Astrocyte of the cerebellum (primary cell): Measurements from ENCODE around the gene HOXD9.

Experiments used
- DNase-seq: peaks from one replicate; pipeline ENCODE4 v3.0.0-alpha.2; 2011; ENCODE audit warnings: low read depth
- H3K4me3 ChIP-seq: 2 replicates; pipeline ENCODE4 v1.5.1; 2011; ENCODE audit warnings: mild to moderate bottlenecking, low read depth, low read length, moderate library complexity
- in situ Hi-C: cut with HindIII; loops from 2 replicates; pipeline ENCODE4 v1.10.0; 2017; ENCODE audit warnings: low sequenced_read_pairs
- TF ChIP-seq, protein P1 (sequence below): IDR thresholded peaks from 2 replicates; pipeline ENCODE4 v1.5.1; 2012; ENCODE audit warnings: low read length, low read depth, moderate library complexity, mild to moderate bottlenecking; ENCODE audit errors: missing control alignments

The HOXD9 gene

GRCh38 chr2:176101842-176102241 is 20.7 kb upstream of the HOXD9 start:
- TF ChIP-seq, protein P1, sequence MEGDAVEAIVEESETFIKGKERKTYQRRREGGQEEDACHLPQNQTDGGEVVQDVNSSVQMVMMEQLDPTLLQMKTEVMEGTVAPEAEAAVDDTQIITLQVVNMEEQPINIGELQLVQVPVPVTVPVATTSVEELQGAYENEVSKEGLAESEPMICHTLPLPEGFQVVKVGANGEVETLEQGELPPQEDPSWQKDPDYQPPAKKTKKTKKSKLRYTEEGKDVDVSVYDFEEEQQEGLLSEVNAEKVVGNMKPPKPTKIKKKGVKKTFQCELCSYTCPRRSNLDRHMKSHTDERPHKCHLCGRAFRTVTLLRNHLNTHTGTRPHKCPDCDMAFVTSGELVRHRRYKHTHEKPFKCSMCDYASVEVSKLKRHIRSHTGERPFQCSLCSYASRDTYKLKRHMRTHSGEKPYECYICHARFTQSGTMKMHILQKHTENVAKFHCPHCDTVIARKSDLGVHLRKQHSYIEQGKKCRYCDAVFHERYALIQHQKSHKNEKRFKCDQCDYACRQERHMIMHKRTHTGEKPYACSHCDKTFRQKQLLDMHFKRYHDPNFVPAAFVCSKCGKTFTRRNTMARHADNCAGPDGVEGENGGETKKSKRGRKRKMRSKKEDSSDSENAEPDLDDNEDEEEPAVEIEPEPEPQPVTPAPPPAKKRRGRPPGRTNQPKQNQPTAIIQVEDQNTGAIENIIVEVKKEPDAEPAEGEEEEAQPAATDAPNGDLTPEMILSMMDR = no peak
- no peak for DNase-seq
- no peak overlapping the region for H3K4me3 ChIP-seq
- in situ Hi-C loops = loop anchor here (25.0 kb wide), 1 partner anchor 1035 kb away; no protein-coding TSS in a partner anchor

DNA sequence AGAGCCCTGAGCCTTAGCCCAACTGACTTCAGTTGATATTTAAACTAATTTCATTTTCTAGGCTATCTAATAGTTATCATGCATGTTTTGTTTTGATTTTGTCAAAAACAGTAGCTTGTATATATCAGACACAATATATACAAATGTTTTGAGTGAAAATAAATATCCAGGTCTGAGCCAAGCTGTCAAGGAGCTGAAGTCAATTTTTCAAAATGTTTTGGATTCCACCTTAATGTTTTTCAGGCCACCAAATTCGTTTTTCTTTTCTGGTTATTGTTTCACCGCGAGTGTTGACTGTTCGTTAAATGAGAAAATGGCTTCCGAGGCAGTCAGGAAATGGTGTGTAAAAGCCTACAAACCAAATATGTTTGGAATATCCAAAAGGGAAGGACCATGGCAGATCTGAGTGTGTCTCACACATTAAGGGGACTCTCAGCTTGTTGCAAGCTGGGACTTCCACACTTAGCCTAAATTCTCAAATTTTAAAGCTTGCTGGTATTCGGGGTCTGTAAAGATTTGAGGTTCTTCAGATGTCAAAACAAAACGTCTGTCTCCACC is 20.1 kb upstream of the HOXD9 start:
- TF ChIP-seq, protein P1 = no peak
- DNase-seq = no peak
- in situ Hi-C loops = loop anchor here (25.0 kb wide), 1 partner anchor 1035 kb away; no protein-coding TSS in a partner anchor
- H3K4me3 ChIP-seq = no peak overlapping the region

DNA sequence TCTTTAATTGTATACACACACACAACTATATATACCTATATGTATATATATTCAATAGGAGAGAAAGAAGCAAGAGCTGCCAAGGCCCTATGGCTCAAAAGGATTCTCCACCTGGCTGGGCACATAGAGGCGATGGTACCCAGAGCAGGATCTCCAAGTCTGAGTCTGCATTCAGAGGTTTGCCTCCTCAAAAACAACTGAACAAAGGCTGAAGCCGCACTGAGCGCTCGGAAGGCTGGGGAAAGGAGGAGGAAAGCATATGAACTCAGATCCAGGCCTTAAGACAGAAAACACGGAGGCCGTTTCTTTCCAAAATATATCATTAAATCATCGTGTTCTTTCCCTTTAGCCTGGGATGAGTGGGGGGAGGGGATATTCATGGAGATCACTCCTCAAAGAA is 19.3 kb upstream of the HOXD9 start:
- no peak overlapping the region for H3K4me3 ChIP-seq
- in situ Hi-C loops = loop anchor here (25.0 kb wide), 1 partner anchor 1034 kb away; no protein-coding TSS in a partner anchor
- DNase-seq = no peak
- TF ChIP-seq, protein P1 = no peak

- H3K4me3 ChIP-seq = no peak overlapping the region
- TF ChIP-seq, protein P1 = no peak
- in situ Hi-C loops = loop anchor here (25.0 kb wide), 1 partner anchor 1033 kb away; no protein-coding TSS in a partner anchor
- DNase-seq = no peak
These were observed 18.7 kb upstream of the HOXD9 start for GRCh38 chr2:176103742-176104315.

- TF ChIP-seq, protein P1 = no peak
These were observed 18.0 kb upstream of the HOXD9 start for GRCh38 chr2:176104316-176105077.

GRCh38 chr2:176105078-176105729 is 17.3 kb upstream of the HOXD9 start:
- in situ Hi-C loops = loop anchor here (25.0 kb wide), 1 partner anchor 1032 kb away; no protein-coding TSS in a partner anchor
- DNase-seq = no peak
- H3K4me3 ChIP-seq = no peak overlapping the region
- TF ChIP-seq, protein P1 = no peak

More at GRCh38 chr2:176104316-176105077, 18.0 kb upstream of the HOXD9 start:
- in situ Hi-C loops = loop anchor here (25.0 kb wide), 1 partner anchor 1033 kb away; no protein-coding TSS in a partner anchor
- no peak for DNase-seq
- H3K4me3 ChIP-seq = no peak overlapping the region
